Tibial artery (tissue), 4 donors: ENCODE data around the gene VAV2.

Experiments used
- DNase-seq, 2 donors: peaks; one replicate each; pipeline ENCODE4 v3.0.0-alpha.2; 2019
- H3K27ac ChIP-seq, 2 donors: fragments of 200-600 bp; sonication (generic) in 1 of 2; 1 replicate in 1 of 2; 2 replicates in 1 of 2; pipeline ENCODE4 v1.5.1; 2018 to 2019; ENCODE audit warnings: mild to moderate bottlenecking in 1 of 2
- H3K27me3 ChIP-seq, 2 donors: fragments of 200-600 bp; sonication (generic) in 1 of 2; one replicate each; pipeline versions ENCODE4 v1.5.1 to v1.6.0; 2016 to 2019
- H3K36me3 ChIP-seq, 3 donors: fragments of 200-600 bp; sonication (generic) in 2 of 3; one replicate each; pipeline ENCODE4 v1.5.1; 2016 to 2019; ENCODE audit warnings: mild to moderate bottlenecking in 2 of 3
- H3K4me1 ChIP-seq, 4 donors: fragments of 200-600 bp; sonication (generic) in 2 of 4; 1 replicate in 3 of 4; 2 replicates in 1 of 4; pipeline ENCODE4 v1.5.1; 2016 to 2019
- H3K4me3 ChIP-seq, 2 donors: fragments of 200-600 bp; sonication (generic) in 1 of 2; 1 replicate in 1 of 2; 2 replicates in 1 of 2; pipeline ENCODE4 v1.5.1; 2018 to 2019; ENCODE audit warnings: mild to moderate bottlenecking in 2 of 2
- H3K9me3 ChIP-seq, 3 donors: fragments of 200-600 bp; sonication (generic) in 1 of 3; one replicate each; pipeline ENCODE4 v1.5.1; 2016 to 2019
- CTCF ChIP-seq, 2 experiments: fragments of 200-600 bp in 1 of 2; fragments of 450-650 bp in 1 of 2; IDR thresholded peaks; one replicate each; pipeline ENCODE4 v1.5.1; 2017 to 2019; ENCODE audit warnings: antibody characterized with exemption in 2 of 2, mild to moderate bottlenecking in 1 of 2, moderate library complexity in 1 of 2
- intact Hi-C: fragments of 100-400 bp; cut with DNase I; formaldehyde crosslinking; loops from one replicate; pipeline ENCODE4 v1.15.0; 2023; ENCODE audit warnings: low total_unique reads

VAV2 gene

GRCh38 chr9:133807818-133808217, 184.3 kb downstream of the VAV2 start:
- no peak for DNase-seq
- H3K4me3 ChIP-seq: no peak overlapping the region
- TF ChIP-seq CTCF (IDR thresholded peaks at IDR 0.05): no peak
- intact Hi-C loops: no loop called here
- no peak overlapping the region for H3K27ac ChIP-seq
- H3K9me3 ChIP-seq: no peaks in the 10 kb centered on the region
- no peaks in the 10 kb centered on the region for H3K27me3 ChIP-seq
- H3K36me3 ChIP-seq: peaks cover 0 to 60% (median 20%) of the 10 kb centered on the region in 3 donors
- no peaks in the 10 kb centered on the region for H3K4me1 ChIP-seq

GRCh38 chr9:133807037-133807436, 185.1 kb downstream of the VAV2 start:
- no peak overlapping the region for H3K27ac ChIP-seq
- H3K4me1 ChIP-seq: no peaks in the 10 kb centered on the region
- TF ChIP-seq CTCF (IDR thresholded peaks at IDR 0.05): no peak
- H3K27me3 ChIP-seq: no peaks in the 10 kb centered on the region
- no peaks in the 10 kb centered on the region for H3K9me3 ChIP-seq
- H3K4me3 ChIP-seq: no peak overlapping the region
- DNase-seq: no peak
- H3K36me3 ChIP-seq: peaks cover 0 to 64% (median 20%) of the 10 kb centered on the region in 3 donors
- intact Hi-C loops: no loop called here

GRCh38 chr9:133806623-133807010, 185.5 kb downstream of the VAV2 start:
- no peaks in the 10 kb centered on the region for H3K4me1 ChIP-seq
- no peak overlapping the region for H3K27ac ChIP-seq
- TF ChIP-seq CTCF (IDR thresholded peaks at IDR 0.05): no peak
- DNase-seq: no peak
- H3K27me3 ChIP-seq: no peaks in the 10 kb centered on the region
- no peak overlapping the region for H3K4me3 ChIP-seq
- H3K36me3 ChIP-seq: peaks cover 0 to 64% (median 20%) of the 10 kb centered on the region in 3 donors
- intact Hi-C loops: no loop called here
- H3K9me3 ChIP-seq: no peaks in the 10 kb centered on the region

- H3K27ac ChIP-seq: no peak overlapping the region
- H3K27me3 ChIP-seq: no peaks in the 10 kb centered on the region
- intact Hi-C loops: no loop called here
- peaks cover 0 to 64% (median 20%) of the 10 kb centered on the region in 3 donors for H3K36me3 ChIP-seq
- no peaks in the 10 kb centered on the region for H3K9me3 ChIP-seq
- H3K4me3 ChIP-seq: no peak overlapping the region
- H3K4me1 ChIP-seq: no peaks in the 10 kb centered on the region
- TF ChIP-seq CTCF (IDR thresholded peaks at IDR 0.05): no peak
- no peak for DNase-seq
These were observed 186.1 kb downstream of the VAV2 start for GRCh38 chr9:133805876-133806622.

- H3K36me3 ChIP-seq: peaks cover 0 to 52% (median 11%) of the 10 kb centered on the region in 3 donors
- no peak for TF ChIP-seq CTCF (IDR thresholded peaks at IDR 0.05)
These were observed 187.9 kb downstream of the VAV2 start for GRCh38 chr9:133804199-133804598.

More at GRCh38 chr9:133804199-133804598, 187.9 kb downstream of the VAV2 start:
- intact Hi-C loops: no loop called here
- H3K4me1 ChIP-seq: no peaks in the 10 kb centered on the region
- no peak for DNase-seq
- H3K27ac ChIP-seq: no peak overlapping the region
- H3K27me3 ChIP-seq: no peaks in the 10 kb centered on the region
- no peak overlapping the region for H3K4me3 ChIP-seq
- H3K9me3 ChIP-seq: no peaks in the 10 kb centered on the region
